ENCODE measurements around the gene BAIAP2.

BAIAP2 gene

GRCh38 chr17:81034779-81035520, at the start of gene BAIAP2:
BAIAP2 (plus strand) TSS chr17:81035151; CDS start chr17:81035255, 104 bp downstream.
- peak; percentile 53 to 99 (median 95) for DNase-seq

DNA sequence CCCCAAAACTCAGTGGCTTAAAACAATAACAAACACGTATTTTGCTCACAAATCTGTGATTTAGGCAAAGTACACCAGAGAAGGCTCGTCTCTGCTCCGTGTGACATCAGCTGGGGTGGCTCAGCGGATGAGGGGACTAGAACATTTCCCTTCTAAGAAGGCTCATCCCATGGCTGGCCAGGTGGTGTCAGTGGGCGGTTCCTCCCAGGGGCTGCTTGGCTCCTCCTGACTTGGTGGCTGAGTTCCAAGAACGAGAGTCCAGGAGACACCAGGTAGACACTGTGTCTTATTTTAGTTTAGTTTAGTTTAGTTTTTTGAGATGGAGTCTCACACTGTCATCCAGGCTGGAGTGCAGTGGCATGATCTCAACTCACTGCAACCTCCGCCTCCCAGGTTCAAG, 48.9 kb upstream of the BAIAP2 start:
- no peak for DNase-seq

GRCh38 chr17:80986816-80987475, 48.0 kb upstream of the BAIAP2 start:
- DNase-seq: peak in 15 of 56 donors; percentile 15 to 60 (median 38)

DNA sequence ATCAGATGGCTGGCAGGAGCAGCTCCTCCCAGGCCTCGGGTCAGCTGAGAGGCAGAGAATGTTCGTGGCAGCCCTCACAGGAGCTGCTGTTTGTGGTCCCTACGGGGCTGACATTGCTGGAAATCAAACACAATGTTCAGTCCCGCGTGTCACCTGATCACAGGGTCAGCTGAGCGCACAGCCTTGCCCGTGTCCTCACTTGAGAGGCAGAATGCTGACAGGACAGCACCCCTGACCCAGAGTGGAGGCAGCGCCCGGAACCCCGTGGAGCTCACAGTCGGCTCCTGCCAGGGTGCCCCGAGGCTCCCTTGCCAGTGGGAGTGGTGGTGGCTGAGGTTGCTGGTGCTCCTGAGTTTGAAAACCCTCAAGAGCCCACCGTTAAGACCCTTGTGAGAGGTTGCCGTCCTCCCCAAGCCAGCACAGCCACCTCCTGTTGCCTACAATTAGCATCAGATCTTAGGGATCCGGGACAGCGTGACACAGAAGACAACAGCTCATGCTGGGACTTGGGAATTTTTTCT, 47.0 kb upstream of the BAIAP2 start:
- DNase-seq: no peak

DNA sequence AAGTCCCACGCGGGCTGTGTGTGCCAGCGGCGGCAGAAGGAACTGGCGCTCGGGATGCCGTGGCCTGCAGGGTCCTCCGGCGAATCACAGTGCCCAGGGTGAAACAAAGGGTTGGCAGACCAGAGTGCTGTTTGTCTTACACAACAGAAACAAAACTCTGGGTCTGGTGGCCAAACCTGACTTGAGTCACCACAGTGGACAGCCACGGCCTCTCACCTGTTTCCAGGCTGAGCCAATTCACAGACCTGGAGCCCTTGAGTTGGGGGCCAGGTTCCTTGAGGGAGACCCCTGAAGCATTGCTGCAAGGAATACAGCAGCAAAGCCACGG, 45.4 kb upstream of the BAIAP2 start:
- DNase-seq: no peak

GRCh38 chr17:80990921-80991644, 43.9 kb upstream of the BAIAP2 start:
- DNase-seq: no peak

GRCh38 chr17:80991645-80992076, 43.3 kb upstream of the BAIAP2 start, which contains the start of gene CHMP6:
CHMP6 (plus strand) TSS chr17:80991841; CDS start chr17:80991919, 78 bp downstream.
- DNase-seq: peak in 45 of 56 donors; percentile 11 to 82 (median 51)

- DNase-seq: peak in 1 of 56 donors; percentile 15
Observed at GRCh38 chr17:80992077-80992947, 42.6 kb upstream of the BAIAP2 start.

GRCh38 chr17:80992948-80993624, 41.9 kb upstream of the BAIAP2 start:
- no peak for DNase-seq

GRCh38 chr17:80995131-80995530, 39.8 kb upstream of the BAIAP2 start:
- DNase-seq: no peak

DNA sequence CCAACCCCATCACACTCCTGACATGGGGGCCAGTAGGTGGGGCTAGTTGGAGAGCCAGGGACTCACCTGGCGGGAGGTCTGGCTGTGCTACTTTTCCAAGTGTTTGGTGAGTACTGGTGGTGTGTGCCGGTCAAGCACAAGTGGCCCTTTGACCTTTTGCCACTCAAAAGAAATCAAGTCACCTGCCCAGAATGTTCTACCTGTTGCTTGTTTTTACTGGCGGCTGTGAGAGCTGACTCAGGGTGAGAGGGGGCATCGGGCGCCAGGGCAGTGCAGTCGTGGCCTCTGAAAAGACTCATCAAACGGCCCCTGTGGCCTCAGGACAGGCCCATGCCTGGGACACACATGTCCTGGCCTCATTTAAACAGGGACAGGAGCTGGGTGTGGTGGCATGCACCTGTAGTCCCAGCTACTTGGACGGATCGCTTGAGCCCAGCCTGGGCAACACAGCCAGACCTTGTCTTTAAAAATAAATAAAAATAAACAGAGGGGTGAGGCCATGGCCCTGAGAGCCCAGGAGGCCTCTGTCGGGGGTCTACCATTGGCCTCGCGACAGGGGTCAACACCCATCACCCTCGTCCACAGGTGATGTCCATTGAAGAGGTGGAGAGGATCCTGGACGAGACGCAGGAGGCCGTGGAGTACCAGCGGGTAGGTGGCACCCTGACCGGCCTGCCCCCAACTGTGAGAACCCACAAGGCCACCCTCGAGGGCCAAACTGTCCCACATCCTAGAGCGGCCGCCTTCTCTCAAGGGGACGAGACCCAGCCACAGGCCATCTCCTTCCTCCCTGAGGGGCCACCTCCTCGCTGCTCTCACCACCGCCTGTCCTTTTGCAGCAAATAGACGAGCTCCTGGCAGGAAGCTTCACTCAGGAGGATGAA, 38.3 kb upstream of the BAIAP2 start:
- no peak for DNase-seq

- no peak for DNase-seq
Observed at GRCh38 chr17:80997424-80998117, 37.4 kb upstream of the BAIAP2 start.

DNA sequence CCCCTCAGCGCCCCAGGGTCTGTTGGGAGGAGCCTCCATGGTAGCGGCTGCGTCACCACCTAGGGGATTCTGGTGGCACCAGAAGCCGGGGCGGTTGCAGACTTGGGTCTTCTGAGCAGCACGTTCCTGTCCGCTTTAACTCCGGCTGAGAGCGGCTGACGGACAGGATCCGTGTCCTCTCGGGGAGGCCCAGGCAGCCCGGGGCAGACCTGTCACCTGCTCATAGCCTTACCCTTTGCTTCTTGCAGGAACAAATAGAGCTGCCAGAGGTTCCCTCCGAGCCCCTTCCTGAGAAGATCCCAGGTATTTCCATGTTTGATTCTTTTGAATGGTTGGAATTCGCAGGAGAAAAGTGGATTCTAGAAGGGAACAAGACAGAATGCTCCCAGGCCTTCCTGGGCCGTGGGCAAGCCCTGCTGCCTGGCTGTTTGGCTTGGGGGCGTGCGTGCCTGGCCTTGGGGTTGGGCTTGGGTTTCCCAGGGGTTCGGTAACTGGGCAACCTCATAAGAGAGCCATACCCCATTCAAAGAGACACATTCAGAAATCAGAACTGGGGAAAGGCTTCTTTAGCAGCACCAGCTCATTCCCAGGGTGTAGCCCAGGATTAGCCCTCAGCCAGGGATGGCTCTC, 36.7 kb upstream of the BAIAP2 start:
- no peak for DNase-seq

DNA sequence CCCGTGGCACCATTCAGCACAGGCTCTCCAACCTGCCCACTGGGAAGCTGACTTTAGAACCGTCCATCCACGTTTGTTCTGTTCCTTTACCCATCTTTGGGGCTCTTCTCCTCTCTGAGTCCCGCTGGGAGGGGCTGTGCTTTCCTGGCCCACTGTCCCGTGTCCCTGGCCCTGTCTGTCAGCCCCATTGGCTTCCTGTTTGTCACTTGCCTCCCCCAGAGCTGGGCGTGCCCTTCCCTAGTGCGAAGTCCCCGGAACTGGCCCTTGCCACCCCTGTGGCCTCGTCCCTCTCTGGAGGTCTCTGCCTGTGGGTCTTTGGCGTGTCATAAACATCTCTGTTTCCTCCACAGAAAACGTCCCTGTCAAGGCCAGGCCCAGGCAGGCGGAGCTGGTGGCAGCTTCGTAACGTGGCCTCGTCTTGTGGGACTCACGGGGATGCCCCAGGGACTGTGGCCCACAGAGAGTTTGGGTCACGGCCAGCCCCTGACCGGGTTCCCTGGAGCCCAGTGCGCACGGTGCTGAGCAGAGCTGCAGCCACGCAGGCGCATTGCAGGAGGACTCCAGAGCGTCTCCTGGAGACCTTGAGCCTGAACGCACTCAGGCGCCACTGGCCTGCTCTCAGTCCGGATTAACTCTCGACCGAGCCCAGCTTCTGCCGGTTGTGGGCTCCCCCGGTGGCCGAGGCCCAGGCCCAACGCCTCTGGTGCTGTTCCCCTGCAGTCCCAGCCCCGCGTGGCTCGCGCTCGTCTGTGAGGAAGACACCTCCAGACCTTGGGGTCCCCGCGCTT, 36.0 kb upstream of the BAIAP2 start:
- DNase-seq: peak in 3 of 56 donors; percentile 20 to 56 (median 42)

DNA sequence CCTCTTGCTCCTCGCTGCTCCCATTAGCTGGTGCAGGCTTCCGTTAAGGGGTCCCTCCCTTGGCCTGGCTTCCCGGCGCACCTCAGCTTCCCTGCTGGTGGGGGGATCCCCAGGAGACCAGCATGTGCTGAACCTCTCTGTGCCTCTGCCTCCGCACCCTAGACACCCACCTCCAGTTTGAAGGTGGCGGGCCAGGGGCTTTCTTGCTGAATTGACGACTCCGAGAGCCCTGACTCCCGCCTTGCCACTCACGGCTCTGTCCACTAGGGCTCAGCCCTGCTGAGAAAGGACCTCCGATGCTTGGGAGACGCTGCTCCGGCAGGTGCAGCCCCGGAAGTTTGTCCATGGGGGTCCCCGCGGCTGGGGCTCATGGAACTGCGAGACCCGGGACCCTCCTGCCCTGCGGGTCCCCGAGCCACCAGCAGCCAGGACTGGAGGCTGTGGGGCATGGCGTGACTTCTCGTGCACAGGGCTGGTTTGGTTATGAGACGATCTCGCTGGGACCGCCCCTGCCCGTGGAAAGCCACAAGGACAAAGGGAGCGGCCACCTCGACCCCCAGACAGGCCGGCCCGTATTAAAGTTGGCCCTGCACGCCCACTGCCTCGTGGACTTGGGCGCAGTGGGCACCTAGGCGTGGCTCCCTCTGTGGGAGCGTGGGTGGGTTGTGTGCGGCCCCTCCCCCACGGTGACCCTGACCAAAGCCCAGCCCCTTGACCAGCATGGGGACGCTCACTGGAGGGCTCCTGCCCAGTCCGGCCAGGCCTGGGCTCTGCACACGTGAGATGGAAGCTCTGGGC, 35.2 kb upstream of the BAIAP2 start:
- DNase-seq: no peak

DNA sequence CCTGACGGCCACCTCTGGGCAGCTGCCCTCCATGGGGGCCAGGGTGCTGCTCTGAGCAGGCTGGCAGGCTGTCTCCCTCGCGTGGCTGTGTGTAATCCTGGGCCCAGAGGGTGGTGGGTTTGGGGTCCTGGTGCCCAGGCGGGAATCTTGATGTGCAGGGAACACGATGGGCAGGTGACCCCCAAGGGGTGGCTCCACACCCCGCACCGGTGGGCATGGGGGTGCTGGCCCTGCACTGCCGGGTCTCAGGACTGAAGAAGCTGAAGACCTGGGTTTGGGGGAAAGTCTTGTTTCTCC, 34.7 kb upstream of the BAIAP2 start:
- DNase-seq: no peak
